ENCODE results near the gene OR1N2. TPM values are rescaled to one million over a fixed set of nuclear protein-coding genes. Genes with fewer than 3 reads are reported as not detected.

OR1N2 gene
- total and polyA plus RNA-seq, 2 of the 8 experiments (the other 6 are each of a cell fraction or from before 2014, with no cell fraction given), result not detected

- H3K9me3 ChIP-seq (ENCODE audit: insufficient read depth in 2 of 2, low read depth in 1 of 2, low read length in 1 of 2), result peaks cover 47 to 64% of the 10 kb centered on the region in 2 experiments
These were observed 42.4 kb upstream of the OR1N2 start, which contains the start of gene OR1J2 for GRCh38 chr9:122510502-122510901. Gene OR1J2, plus strand, starts transcription at chr9:122510802. Its CDS starts 0 bp downstream, at chr9:122510802.

More at GRCh38 chr9:122510502-122510901, 42.4 kb upstream of the OR1N2 start, which contains the start of gene OR1J2:
- Histone ChIP-seq H2BK15ac (ENCODE audit: low read length) (no peak within 1 kb of the TSS), H2BK120ac (replicated peaks; ENCODE audit: low read depth, low read length) (no peak within 1 kb of the TSS), H2AFZ (ENCODE audit: low read length) (no peak within 1 kb of the TSS), H3K79me2 (ENCODE audit: control insufficient read depth in 1 of 2, insufficient read depth in 2 of 2, low read length in 2 of 2) (no peaks in the 10 kb centered on the region), H3K9ac (replicated peaks in 1 of 4; ENCODE audit: extremely low read depth in 1 of 4, low read depth in 3 of 4, low read length in 3 of 4) (no peak within 1 kb of the TSS), H3K18ac (ENCODE audit: extremely low read depth, low read length) (no peak within 1 kb of the TSS), H3K56ac (replicated peaks; ENCODE audit: insufficient read length, low read depth, low read length) (no peak within 1 kb of the TSS), H3K36me3 (ENCODE audit: control insufficient read depth in 2 of 4, insufficient read depth in 4 of 4, low read length in 3 of 4) (no peaks in the 10 kb centered on the region), H3K27me3 (replicated peaks in 1 of 4; ENCODE audit: control insufficient read depth in 3 of 4, extremely low read depth in 1 of 4, insufficient read depth in 3 of 4, low read length in 3 of 4) (no peaks in the 10 kb centered on the region), H3K79me1 (ENCODE audit: low read depth, low read length) (no peaks in the 10 kb centered on the region), H3K4me2 (ENCODE audit: insufficient read depth in 1 of 2, low read depth in 2 of 2, low read length in 2 of 2) (no peak within 1 kb of the TSS), H2AK5ac (ENCODE audit: low read depth, low read length) (no peak within 1 kb of the TSS), H2BK20ac (ENCODE audit: low read length) (no peak within 1 kb of the TSS), H3K4me1 (replicated peaks in 1 of 4; ENCODE audit: control insufficient read depth in 3 of 4, insufficient read depth in 4 of 4, low read length in 3 of 4) (no peaks in the 10 kb centered on the region), H2BK5ac (ENCODE audit: low read depth, low read length) (no peak within 1 kb of the TSS), H3K27ac (ENCODE audit: low read depth, low read length) (no peak within 1 kb of the TSS), H3K23me2 (ENCODE audit: low read depth, low read length) (no peaks in the 10 kb centered on the region), H4K8ac (ENCODE audit: extremely low read depth, insufficient read depth, low read length) (no peak within 1 kb of the TSS), H2BK12ac (ENCODE audit: low read depth, low read length) (no peak within 1 kb of the TSS), H3K14ac (ENCODE audit: insufficient read length) (no peak within 1 kb of the TSS), H4K91ac (replicated peaks; ENCODE audit: insufficient read length, low read length) (no peak within 1 kb of the TSS), H3K23ac (ENCODE audit: insufficient read length) (no peak within 1 kb of the TSS), H4K20me1 (replicated peaks in 1 of 2; ENCODE audit: control insufficient read depth in 1 of 2, insufficient read depth in 2 of 2, low read length in 2 of 2) (no peaks in the 10 kb centered on the region), H4K5ac (ENCODE audit: insufficient read length, low read depth, low read length) (no peak within 1 kb of the TSS), H3K4ac (replicated peaks; ENCODE audit: insufficient read length, low read depth, low read length) (no peak within 1 kb of the TSS), H3K4me3 (ENCODE audit: extremely low read depth in 1 of 4, insufficient read depth in 2 of 4, low read depth in 3 of 4, low read length in 4 of 4) (no peak within 1 kb of the TSS)
- FAIRE-seq (no peak), DNase-seq (ENCODE audit: low read depth in 1 of 2, low spot score in 2 of 2) (no peak)
- ChIA-PET POLR2A (ENCODE audit: partially characterized antibody) (no interaction called here), CTCF (ENCODE audit: partially characterized antibody) (interaction anchor here (1.4 kb wide), 1 partner anchor 11 kb away, joined by 3 read pairs; no protein-coding TSS in a partner anchor)
- TF ChIP-seq SRF (IDR thresholded peaks at IDR 0.05; ENCODE audit: low read depth, low read length), result no peak
- TF ChIP-seq BCL11A (IDR thresholded peaks at IDR 0.05; ENCODE audit: low read depth in 2 of 2, low read length in 2 of 2), result no peak
- no peak for TF ChIP-seq JUND (IDR thresholded peaks at IDR 0.05; ENCODE audit: low read length)
- no peak for TF ChIP-seq CBX5 (IDR thresholded peaks at IDR 0.05; ENCODE audit: low read depth, low read length)
- no peak for TF ChIP-seq PHF8 (conservative IDR thresholded peaks at IDR 0.05; ENCODE audit: low read depth, low read length)
- TF ChIP-seq NANOG (IDR thresholded peaks at IDR 0.05; ENCODE audit: insufficient read depth, low read depth, low read length, poor library complexity, severe bottlenecking), result no peak
- no peak for TF ChIP-seq NRF1 (IDR thresholded peaks at IDR 0.05; ENCODE audit: low read depth, low read length)
- TF ChIP-seq ASH2L (IDR thresholded peaks at IDR 0.05; ENCODE audit: low read length), result no peak
- TF ChIP-seq KDM4A (IDR thresholded peaks at IDR 0.05; ENCODE audit: low read depth, low read length, severe bottlenecking), result no peak
- no peak for TF ChIP-seq SAP30 (IDR thresholded peaks at IDR 0.05; ENCODE audit: insufficient read depth, insufficient replicate concordance, low read length)
- TF ChIP-seq RNF2 (IDR thresholded peaks at IDR 0.05; ENCODE audit: borderline replicate concordance, low read depth, low read length, missing control alignments, poor library complexity, severe bottlenecking), result no peak
- TF ChIP-seq ATF2 (IDR thresholded peaks at IDR 0.05; ENCODE audit: low read length), result no peak
- 60% methylated on average over 5 of the region's 6 CpGs; no CpG with 5 or more reads in 1 of the 2 experiments for WGBS, 2 experiments (ENCODE audit: extremely low coverage in 1 of 2, insufficient coverage in 1 of 2, insufficient read length in 1 of 2, insufficient replicate concordance in 2 of 2, low coverage in 1 of 2, low lambda C conversion rate in 2 of 2, missing lambda C conversion rate in 1 of 2)

Measured in H1 (cell line).